ENCODE results near the gene ZNF652.

The ZNF652 gene

GRCh38 chr17:49258394-49258793, 103.7 kb downstream of the ZNF652 start:
- no peak for DNase-seq

- no peak for DNase-seq
Observed at GRCh38 chr17:49255125-49255524, 106.9 kb downstream of the ZNF652 start.

- no peak for DNase-seq
Observed at GRCh38 chr17:49254066-49254465, 108.0 kb downstream of the ZNF652 start.

GRCh38 chr17:49252148-49252695, 109.8 kb downstream of the ZNF652 start:
- DNase-seq = no peak

- DNase-seq = no peak
Observed at GRCh38 chr17:49249890-49250522, 112.0 kb downstream of the ZNF652 start.

- DNase-seq = peak; percentile 53
Observed at GRCh38 chr17:49249292-49249794, 112.7 kb downstream of the ZNF652 start.

GRCh38 chr17:49247944-49248343, 114.1 kb downstream of the ZNF652 start:
- DNase-seq = no peak

GRCh38 chr17:49244839-49245238, 117.2 kb downstream of the ZNF652 start:
- no peak for DNase-seq

All from NCI-H69 (cell line).